ENCODE measurements around the gene ADIPOR2. TPM values are rescaled to one million over a fixed set of nuclear protein-coding genes. Genes with fewer than 3 reads are reported as not detected.

ADIPOR2 gene
- total RNA-seq, 1 experiment from 2014 or later = 45.3 TPM

- Mint-ChIP-seq H3K9me3 (no peaks in the 10 kb centered on the region), H3K36me3 (ENCODE audit: insufficient read depth in 1 of 3, low read depth in 3 of 3) (no peaks in the 10 kb centered on the region), H3K27me3 (ENCODE audit: low read depth) (peaks cover 17% of the 10 kb centered on the region), H3K4me3 (no peak overlapping the region), H3K4me1 (peaks cover 9 to 21% of the 10 kb centered on the region in 2 experiments), H3K27ac (no peak overlapping the region)
- Histone ChIP-seq H3K79me1 (ENCODE audit: insufficient read depth, low read depth, low read length, poor library complexity, severe bottlenecking) (no peaks in the 10 kb centered on the region), H3K4me2 (ENCODE audit: insufficient read depth, insufficient read length, low read length) (no peak overlapping the region), H3K9me3 (ENCODE audit: control insufficient read depth, low read depth, low read length) (no peaks in the 10 kb centered on the region), H3K79me2 (ENCODE audit: insufficient read depth, low read length) (no peaks in the 10 kb centered on the region), H2BK12ac (ENCODE audit: insufficient read length, low read depth, low read length) (no peak overlapping the region), H3K4ac (ENCODE audit: low read depth, low read length) (no peak overlapping the region), H3K9ac (ENCODE audit: extremely low read depth, insufficient read length, low read length) (no peak overlapping the region), H4K5ac (ENCODE audit: insufficient read length, low read depth, low read length) (no peak overlapping the region), H4K20me1 (ENCODE audit: control insufficient read depth, insufficient read depth, insufficient read length) (peaks cover 2% of the 10 kb centered on the region), H3K23ac (ENCODE audit: insufficient read length, low read depth, low read length) (no peak overlapping the region), H4K91ac (ENCODE audit: insufficient read length, low read depth, low read length) (no peak overlapping the region), H2BK120ac (ENCODE audit: low read depth, low read length, poor library complexity, severe bottlenecking) (no peak overlapping the region), H4K8ac (replicated peaks; ENCODE audit: insufficient read length, low read depth, low read length) (no peak overlapping the region), H3K56ac (ENCODE audit: insufficient read length, low read depth, low read length) (no peak overlapping the region), H3T11ph (ENCODE audit: low read length) (no peak overlapping the region), H3K14ac (ENCODE audit: insufficient read depth, low read length) (no peak overlapping the region), H2AFZ (ENCODE audit: low read length) (no peak overlapping the region), H2BK15ac (ENCODE audit: low read depth, low read length) (no peak overlapping the region), H3K4me1 (ENCODE audit: insufficient read depth, low read length) (no peaks in the 10 kb centered on the region), H2AK5ac (ENCODE audit: insufficient read length, low read length) (no peak overlapping the region), H3K27ac (ENCODE audit: insufficient read length, low read depth, low read length) (no peak overlapping the region), H3K18ac (ENCODE audit: insufficient read length, low read depth, low read length) (no peak overlapping the region), H3K23me2 (ENCODE audit: insufficient read length, low read depth, low read length, poor library complexity, severe bottlenecking) (no peaks in the 10 kb centered on the region), H2BK20ac (ENCODE audit: low read depth, low read length, poor library complexity, severe bottlenecking) (no peak overlapping the region), H3K27me3 (ENCODE audit: insufficient read depth, low read length) (no peaks in the 10 kb centered on the region), H2BK5ac (ENCODE audit: insufficient read length, low read length) (no peak overlapping the region)
- TF ChIP-seq CTCF (conservative IDR thresholded peaks at IDR 0.05) = no peak
- DNase-seq = no peak
- no CpG with 5 or more reads among the region's 29 CpGs for WGBS (ENCODE audit: extremely low coverage, insufficient read length, low lambda C conversion rate)
Observed at GRCh38 chr12:1645819-1646218, 45.1 kb upstream of the ADIPOR2 start.
